ENCODE measurements around the gene DIABLO. TPM values are rescaled to one million over a fixed set of nuclear protein-coding genes. Genes with fewer than 3 reads are reported as not detected.

Gene DIABLO
- polyA plus RNA-seq, 2 of the 4 experiments (the other 2 are of a cell fraction): 74.9 to 104 TPM

GRCh38 chr12:122199484-122200355 is 26.1 kb downstream of the DIABLO start:
- H3K4me3 ChIP-seq: no peak overlapping the region
- no peak for TF ChIP-seq MYC (IDR thresholded peaks at IDR 0.05; ENCODE audit: borderline replicate concordance, low read length)
- TF ChIP-seq ZNF302 (CRISPR knock-in tag; IDR thresholded peaks at IDR 0.05): no peak
- TF ChIP-seq TP53 (CRISPR knock-in tag; IDR thresholded peaks at IDR 0.05): no peak
- TF ChIP-seq HDAC2 (IDR thresholded peaks at IDR 0.05): no peak
- TF ChIP-seq BHLHE40 (IDR thresholded peaks at IDR 0.05; ENCODE audit: low read depth, low read length): no peak
- no peak for TF ChIP-seq ZSCAN20 (CRISPR knock-in tag; IDR thresholded peaks at IDR 0.05)
- no peak for TF ChIP-seq CHD2 (IDR thresholded peaks at IDR 0.05; ENCODE audit: low read length, partially characterized antibody)
- no peak for TF ChIP-seq EHF (CRISPR knock-in tag; IDR thresholded peaks at IDR 0.05)
- no peak for TF ChIP-seq CEBPB (IDR thresholded peaks at IDR 0.05)
- no peak for ATAC-seq
- H3K4me1 ChIP-seq: peaks cover 5% of the 10 kb centered on the region; the same call in 1 of the 3 replicates
- ChIA-PET POLR2A (no interaction called here), CTCF (interaction anchor here (0.6 to 2.2 kb wide), 4 partner anchors 8 to 510 kb away, joined by 3 to 12 read pairs (median 3); no protein-coding TSS in a partner anchor)
- no peak for FAIRE-seq
- WGBS (ENCODE audit: missing lambda C conversion rate): 84% methylated on average over 28 of the region's 29 CpGs
- 0 out of 3 replicates have a peak, but pooled peaks cover 7% of the 10 kb centered on the region for H3K9me3 ChIP-seq
- no peak overlapping the region for H3K4me2 ChIP-seq
- no peak overlapping the region for H3K27ac ChIP-seq
- no peak for DNase-seq (ENCODE audit: low read depth in 1 of 2, low spot score in 1 of 2)

- 0 out of 3 replicates have a peak, but pooled peaks cover 9% of the 10 kb centered on the region for H3K9me3 ChIP-seq
- DNase-seq (ENCODE audit: low read depth in 1 of 2, low spot score in 1 of 2) (no peak), FAIRE-seq (no peak), ATAC-seq (no peak)
- CTCF ChIA-PET: no interaction called here
- WGBS (ENCODE audit: missing lambda C conversion rate): 47% methylated on average over 1 of the region's 1 CpG
- H3K27ac ChIP-seq: no peak overlapping the region
- no peak overlapping the region for H3K4me2 ChIP-seq
- POLR2A ChIA-PET: no interaction called here
- TF ChIP-seq JUNB (IDR thresholded peaks at IDR 0.05) (no peak), ZC3H11A (IDR thresholded peaks at IDR 0.05) (no peak)
- H3K4me3 ChIP-seq: no peak overlapping the region
- H3K4me1 ChIP-seq: peaks cover 5% of the 10 kb centered on the region; the same call in 1 of the 3 replicates
Observed at GRCh38 chr12:122197612-122197966, 28.3 kb downstream of the DIABLO start.

- 39% methylated on average over 4 of the region's 4 CpGs for WGBS (ENCODE audit: missing lambda C conversion rate)
- H3K9me3 ChIP-seq: 0 out of 3 replicates have a peak, but pooled peaks cover 9% of the 10 kb centered on the region
- ChIA-PET CTCF (interaction anchor here (1.1 to 10.5 kb wide), 5 partner anchors 14 to 141 kb away, joined by 3 to 117 read pairs (median 3); no protein-coding TSS in a partner anchor), POLR2A (no interaction called here)
- peaks cover 5% of the 10 kb centered on the region; the same call in 1 of the 3 replicates for H3K4me1 ChIP-seq
- H3K4me3 ChIP-seq: no peak overlapping the region
- no peak for TF ChIP-seq POLR2A (IDR thresholded peaks at IDR 0.05; ENCODE audit: low read length)
- TF ChIP-seq FOSL2 (IDR thresholded peaks at IDR 0.05): no peak
- peak; percentile 27; the same call in 1 of the 2 replicates for TF ChIP-seq FOSL2 (CRISPR knock-in tag; IDR thresholded peaks at IDR 0.05)
- TF ChIP-seq RARB (CRISPR knock-in tag; IDR thresholded peaks at IDR 0.05): no peak
- FAIRE-seq (no peak), DNase-seq (ENCODE audit: low read depth in 1 of 2, low spot score in 1 of 2) (no peak), ATAC-seq (no peak)
- no peak overlapping the region for H3K4me2 ChIP-seq
- no peak overlapping the region for H3K27ac ChIP-seq
Observed at GRCh38 chr12:122195405-122195804, 30.4 kb downstream of the DIABLO start.

DNA sequence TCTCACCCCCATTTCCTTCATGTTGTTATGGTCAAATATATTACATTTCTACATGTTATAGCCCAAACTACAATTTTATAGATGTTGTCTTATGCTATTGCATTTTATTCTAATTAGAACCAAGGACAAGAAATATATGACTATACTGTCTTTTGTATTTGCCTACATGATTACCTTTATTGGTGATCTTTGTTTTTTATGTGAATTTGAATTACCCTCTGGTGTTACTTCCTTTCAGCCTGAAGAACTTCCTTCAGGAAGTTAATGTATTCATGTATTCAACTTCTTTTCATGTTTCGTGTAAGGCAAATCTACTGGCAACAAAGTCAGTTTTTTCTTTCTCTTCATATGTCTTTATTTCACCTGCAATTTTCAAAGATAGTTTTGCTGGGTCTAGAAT is 31.0 kb downstream of the DIABLO start:
- WGBS (ENCODE audit: missing lambda C conversion rate): 26% methylated on average over 1 of the region's 1 CpG
- H3K4me3 ChIP-seq: no peak overlapping the region
- FAIRE-seq (no peak), ATAC-seq (no peak), DNase-seq (ENCODE audit: low read depth in 1 of 2, low spot score in 1 of 2) (no peak)
- H3K9me3 ChIP-seq: 0 out of 3 replicates have a peak, but pooled peaks cover 9% of the 10 kb centered on the region
- H3K4me2 ChIP-seq: no peak overlapping the region
- ChIA-PET POLR2A (no interaction called here), CTCF (interaction anchor here (1.3 to 10.5 kb wide), 4 partner anchors 66 to 141 kb away, joined by 3 to 117 read pairs (median 6); no protein-coding TSS in a partner anchor)
- no peak overlapping the region for H3K27ac ChIP-seq
- H3K4me1 ChIP-seq: peaks cover 5% of the 10 kb centered on the region; the same call in 1 of the 3 replicates
- TF ChIP-seq HDAC2 (IDR thresholded peaks at IDR 0.05) (no peak), BHLHE40 (IDR thresholded peaks at IDR 0.05; ENCODE audit: low read depth, low read length) (no peak), TP53 (CRISPR knock-in tag; IDR thresholded peaks at IDR 0.05) (no peak), RCOR1 (IDR thresholded peaks at IDR 0.05; ENCODE audit: low read depth, low read length) (no peak), PHF8 (IDR thresholded peaks at IDR 0.05; ENCODE audit: borderline replicate concordance, low read depth) (no peak), ZSCAN20 (CRISPR knock-in tag; IDR thresholded peaks at IDR 0.05) (no peak)
- TF ChIP-seq, protein P1, sequence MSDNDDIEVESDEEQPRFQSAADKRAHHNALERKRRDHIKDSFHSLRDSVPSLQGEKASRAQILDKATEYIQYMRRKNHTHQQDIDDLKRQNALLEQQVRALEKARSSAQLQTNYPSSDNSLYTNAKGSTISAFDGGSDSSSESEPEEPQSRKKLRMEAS (IDR thresholded peaks at IDR 0.05): no peak

All from A549 (cell line).